ENCODE data around the gene BTD.

BTD gene

GRCh38 chr3:15649341-15649740, 47.8 kb downstream of the BTD start:
- H4K8ac ChIP-seq (ENCODE audit: low read depth, low read length): no peak overlapping the region
- H3K4me1 ChIP-seq (ENCODE audit: control insufficient read depth in 2 of 2, insufficient read depth in 1 of 2, low read depth in 1 of 2, low read length in 2 of 2): peaks cover 3 to 4% of the 10 kb centered on the region in 2 donors
- no peak overlapping the region for H3K18ac ChIP-seq (ENCODE audit: low read length)
- no peak overlapping the region for H3K4ac ChIP-seq (ENCODE audit: low read length)
- peaks cover 0 to 2% of the 10 kb centered on the region in 2 donors for H3K9me3 ChIP-seq (replicated peaks in 1 of 2; ENCODE audit: control insufficient read depth in 2 of 2, insufficient read depth in 1 of 2, low read depth in 1 of 2, low read length in 2 of 2)
- WGBS, 2 donors (ENCODE audit: extremely low coverage in 2 of 2, insufficient read length in 2 of 2, insufficient replicate concordance in 1 of 2): no CpG with 5 or more reads among the region's 3 CpGs
- no peak overlapping the region for H3K4me2 ChIP-seq (ENCODE audit: insufficient read depth, low read length, poor library complexity, severe bottlenecking)
- H3K4me3 ChIP-seq (ENCODE audit: low read length in 2 of 2): no peak overlapping the region
- no peak overlapping the region for H4K91ac ChIP-seq (ENCODE audit: low read depth, low read length, poor library complexity)
- H2BK12ac ChIP-seq (ENCODE audit: low read length): no peak overlapping the region
- H2BK5ac ChIP-seq (ENCODE audit: low read length): no peak overlapping the region
- H3K27ac ChIP-seq (replicated peaks; ENCODE audit: low read length): no peak overlapping the region
- H2AK5ac ChIP-seq (ENCODE audit: low read depth, low read length): no peak overlapping the region
- H3K36me3 ChIP-seq (replicated peaks in 1 of 2; ENCODE audit: control insufficient read depth in 2 of 2, insufficient read depth in 2 of 2, low read length in 2 of 2): no peaks in the 10 kb centered on the region
- H3K23ac ChIP-seq (ENCODE audit: low read depth, low read length, poor library complexity): no peak overlapping the region
- H2AFZ ChIP-seq (ENCODE audit: low read length): no peak overlapping the region
- no peaks in the 10 kb centered on the region for H3K27me3 ChIP-seq (ENCODE audit: control insufficient read depth in 3 of 3, insufficient read depth in 3 of 3, low read depth in 1 of 3, low read length in 3 of 3)
- no peak overlapping the region for H2BK120ac ChIP-seq (ENCODE audit: low read depth, low read length)
- no peak overlapping the region for H3K9ac ChIP-seq (ENCODE audit: low read depth, low read length, poor library complexity)
- no peak overlapping the region for H3K14ac ChIP-seq (ENCODE audit: low read length)
- H3K79me1 ChIP-seq (ENCODE audit: low read depth, low read length): no peaks in the 10 kb centered on the region
- no peak for DNase-seq (ENCODE audit: low spot score)
- no peak overlapping the region for H2BK15ac ChIP-seq (ENCODE audit: low read length)

GRCh38 chr3:15649858-15650257, 48.3 kb downstream of the BTD start:
- no peak overlapping the region for H2BK12ac ChIP-seq (ENCODE audit: low read length)
- H4K91ac ChIP-seq (ENCODE audit: low read depth, low read length, poor library complexity): no peak overlapping the region
- H3K23ac ChIP-seq (ENCODE audit: low read depth, low read length, poor library complexity): no peak overlapping the region
- H2BK5ac ChIP-seq (ENCODE audit: low read length): no peak overlapping the region
- no peaks in the 10 kb centered on the region for H3K36me3 ChIP-seq (replicated peaks in 1 of 2; ENCODE audit: control insufficient read depth in 2 of 2, insufficient read depth in 2 of 2, low read length in 2 of 2)
- peaks cover 3 to 4% of the 10 kb centered on the region in 2 donors for H3K4me1 ChIP-seq (ENCODE audit: control insufficient read depth in 2 of 2, insufficient read depth in 1 of 2, low read depth in 1 of 2, low read length in 2 of 2)
- no peaks in the 10 kb centered on the region for H3K27me3 ChIP-seq (ENCODE audit: control insufficient read depth in 3 of 3, insufficient read depth in 3 of 3, low read depth in 1 of 3, low read length in 3 of 3)
- no peaks in the 10 kb centered on the region for H3K79me1 ChIP-seq (ENCODE audit: low read depth, low read length)
- H3K4me3 ChIP-seq (ENCODE audit: low read length in 2 of 2): no peak overlapping the region
- no peak overlapping the region for H2AK5ac ChIP-seq (ENCODE audit: low read depth, low read length)
- H3K14ac ChIP-seq (ENCODE audit: low read length): no peak overlapping the region
- H3K4me2 ChIP-seq (ENCODE audit: insufficient read depth, low read length, poor library complexity, severe bottlenecking): no peak overlapping the region
- no peak overlapping the region for H3K18ac ChIP-seq (ENCODE audit: low read length)
- no peak overlapping the region for H4K8ac ChIP-seq (ENCODE audit: low read depth, low read length)
- no peak overlapping the region for H3K27ac ChIP-seq (replicated peaks; ENCODE audit: low read length)
- no CpG with 5 or more reads among the region's 5 CpGs for WGBS, 2 donors (ENCODE audit: extremely low coverage in 2 of 2, insufficient read length in 2 of 2, insufficient replicate concordance in 1 of 2)
- H3K9ac ChIP-seq (ENCODE audit: low read depth, low read length, poor library complexity): no peak overlapping the region
- no peak for DNase-seq (ENCODE audit: low spot score)
- H3K4ac ChIP-seq (ENCODE audit: low read length): no peak overlapping the region
- H2AFZ ChIP-seq (ENCODE audit: low read length): no peak overlapping the region
- H2BK120ac ChIP-seq (ENCODE audit: low read depth, low read length): no peak overlapping the region
- peaks cover 0 to 2% of the 10 kb centered on the region in 2 donors for H3K9me3 ChIP-seq (replicated peaks in 1 of 2; ENCODE audit: control insufficient read depth in 2 of 2, insufficient read depth in 1 of 2, low read depth in 1 of 2, low read length in 2 of 2)
- H2BK15ac ChIP-seq (ENCODE audit: low read length): no peak overlapping the region

GRCh38 chr3:15651396-15651795, 49.9 kb downstream of the BTD start:
- H2BK12ac ChIP-seq (ENCODE audit: low read length): no peak overlapping the region
- H3K14ac ChIP-seq (ENCODE audit: low read length): no peak overlapping the region
- H2AFZ ChIP-seq (ENCODE audit: low read length): no peak overlapping the region
- no peak overlapping the region for H2BK120ac ChIP-seq (ENCODE audit: low read depth, low read length)
- H3K4me2 ChIP-seq (ENCODE audit: insufficient read depth, low read length, poor library complexity, severe bottlenecking): no peak overlapping the region
- no peak overlapping the region for H2AK5ac ChIP-seq (ENCODE audit: low read depth, low read length)
- no peak overlapping the region for H3K4ac ChIP-seq (ENCODE audit: low read length)
- H3K9ac ChIP-seq (ENCODE audit: low read depth, low read length, poor library complexity): no peak overlapping the region
- H3K18ac ChIP-seq (ENCODE audit: low read length): no peak overlapping the region
- H2BK15ac ChIP-seq (ENCODE audit: low read length): no peak overlapping the region
- DNase-seq (ENCODE audit: low spot score): no peak
- no peak overlapping the region for H3K27ac ChIP-seq (replicated peaks; ENCODE audit: low read length)
- H3K79me1 ChIP-seq (ENCODE audit: low read depth, low read length): no peaks in the 10 kb centered on the region
- no CpG with 5 or more reads among the region's 8 CpGs for whole genome bisulfite sequencing, 2 donors (ENCODE audit: extremely low coverage in 2 of 2, insufficient read length in 2 of 2, insufficient replicate concordance in 1 of 2)
- no peak overlapping the region for H2BK5ac ChIP-seq (ENCODE audit: low read length)
- H4K8ac ChIP-seq (ENCODE audit: low read depth, low read length): no peak overlapping the region
- H3K4me3 ChIP-seq (ENCODE audit: low read length in 2 of 2): no peak overlapping the region
- H3K4me1 ChIP-seq (ENCODE audit: control insufficient read depth in 2 of 2, insufficient read depth in 1 of 2, low read depth in 1 of 2, low read length in 2 of 2): peaks cover 3 to 4% of the 10 kb centered on the region in 2 donors
- H3K9me3 ChIP-seq (replicated peaks in 1 of 2; ENCODE audit: control insufficient read depth in 2 of 2, insufficient read depth in 1 of 2, low read depth in 1 of 2, low read length in 2 of 2): peaks cover 3 to 7% of the 10 kb centered on the region in 2 donors
- no peak overlapping the region for H4K91ac ChIP-seq (ENCODE audit: low read depth, low read length, poor library complexity)
- H3K23ac ChIP-seq (ENCODE audit: low read depth, low read length, poor library complexity): no peak overlapping the region
- H3K27me3 ChIP-seq (ENCODE audit: control insufficient read depth in 3 of 3, insufficient read depth in 3 of 3, low read depth in 1 of 3, low read length in 3 of 3): no peaks in the 10 kb centered on the region
- no peaks in the 10 kb centered on the region for H3K36me3 ChIP-seq (replicated peaks in 1 of 2; ENCODE audit: control insufficient read depth in 2 of 2, insufficient read depth in 2 of 2, low read length in 2 of 2)

GRCh38 chr3:15653321-15653720, 51.8 kb downstream of the BTD start:
- no peak for DNase-seq (ENCODE audit: low spot score)
- Histone ChIP-seq H3K18ac (ENCODE audit: low read length) (no peak overlapping the region), H4K91ac (ENCODE audit: low read depth, low read length, poor library complexity) (no peak overlapping the region), H3K4me2 (ENCODE audit: insufficient read depth, low read length, poor library complexity, severe bottlenecking) (no peak overlapping the region), H3K79me1 (ENCODE audit: low read depth, low read length) (no peaks in the 10 kb centered on the region), H2AFZ (ENCODE audit: low read length) (no peak overlapping the region), H3K4me3 (ENCODE audit: low read length in 2 of 2) (no peak overlapping the region), H3K4ac (ENCODE audit: low read length) (no peak overlapping the region), H3K23ac (ENCODE audit: low read depth, low read length, poor library complexity) (no peak overlapping the region), H2BK5ac (ENCODE audit: low read length) (no peak overlapping the region), H3K9ac (ENCODE audit: low read depth, low read length, poor library complexity) (peak overlapping the region; percentile 17), H3K27me3 (ENCODE audit: control insufficient read depth in 3 of 3, insufficient read depth in 3 of 3, low read depth in 1 of 3, low read length in 3 of 3) (no peaks in the 10 kb centered on the region), H3K14ac (ENCODE audit: low read length) (no peak overlapping the region), H2BK12ac (ENCODE audit: low read length) (no peak overlapping the region), H3K4me1 (ENCODE audit: control insufficient read depth in 2 of 2, insufficient read depth in 1 of 2, low read depth in 1 of 2, low read length in 2 of 2) (peaks cover 0 to 4% of the 10 kb centered on the region in 2 donors), H2BK15ac (ENCODE audit: low read length) (no peak overlapping the region), H3K36me3 (replicated peaks in 1 of 2; ENCODE audit: control insufficient read depth in 2 of 2, insufficient read depth in 2 of 2, low read length in 2 of 2) (no peaks in the 10 kb centered on the region), H2AK5ac (ENCODE audit: low read depth, low read length) (no peak overlapping the region), H3K27ac (replicated peaks; ENCODE audit: low read length) (no peak overlapping the region), H3K9me3 (replicated peaks in 1 of 2; ENCODE audit: control insufficient read depth in 2 of 2, insufficient read depth in 1 of 2, low read depth in 1 of 2, low read length in 2 of 2) (peaks cover 6 to 18% of the 10 kb centered on the region in 2 donors), H4K8ac (ENCODE audit: low read depth, low read length) (no peak overlapping the region), H2BK120ac (ENCODE audit: low read depth, low read length) (no peak overlapping the region)
- no CpG with 5 or more reads among the region's 3 CpGs for WGBS, 2 donors (ENCODE audit: extremely low coverage in 2 of 2, insufficient read length in 2 of 2, insufficient replicate concordance in 1 of 2)
